ENCODE results near the gene TGIF2. TPM values are rescaled to one million over a fixed set of nuclear protein-coding genes. Genes with fewer than 3 reads are reported as not detected.

Gene TGIF2
- total and polyA plus RNA-seq, 9 of the 15 experiments (the other 6 are each of a cell fraction or from before 2014, with no cell fraction given), result 6.8 to 27.8 (median 15.7) TPM

GRCh38 chr20:36573103-36573797, at the start of gene TGIF2 (continued):
- peak; percentile 87 for TF ChIP-seq HMGN3 (IDR thresholded peaks at IDR 0.05; ENCODE audit: borderline replicate concordance, extremely low read depth, insufficient read length, low read depth, low read length)
- TF ChIP-seq, protein P1, sequence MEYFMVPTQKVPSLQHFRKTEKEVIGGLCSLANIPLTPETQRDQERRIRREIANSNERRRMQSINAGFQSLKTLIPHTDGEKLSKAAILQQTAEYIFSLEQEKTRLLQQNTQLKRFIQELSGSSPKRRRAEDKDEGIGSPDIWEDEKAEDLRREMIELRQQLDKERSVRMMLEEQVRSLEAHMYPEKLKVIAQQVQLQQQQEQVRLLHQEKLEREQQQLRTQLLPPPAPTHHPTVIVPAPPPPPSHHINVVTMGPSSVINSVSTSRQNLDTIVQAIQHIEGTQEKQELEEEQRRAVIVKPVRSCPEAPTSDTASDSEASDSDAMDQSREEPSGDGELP (CRISPR knock-in tag; IDR thresholded peaks at IDR 0.05; ENCODE audit: borderline replicate concordance), result peak; percentile 42; the same call in 1 of the 2 replicates
- TF ChIP-seq RBFOX2 (IDR thresholded peaks at IDR 0.05; ENCODE audit: low read depth, low read length), result peak; percentile 83
- TF ChIP-seq FOSL1 (tag; conservative IDR thresholded peaks at IDR 0.05), result peak; percentile 44; the same call in 1 of the 2 replicates
- no peak for TF ChIP-seq ZNF311 (CRISPR knock-in tag; IDR thresholded peaks at IDR 0.05)
- peak; percentile 47; the same call in 1 of the 2 replicates for TF ChIP-seq HDAC8 (tag; IDR thresholded peaks at IDR 0.05)
- TF ChIP-seq FOXA3 (CRISPR knock-in tag; conservative IDR thresholded peaks at IDR 0.05 in 1 of 2, IDR thresholded peaks at IDR 0.05 in 1 of 2), result 0 out of 4 replicates have a peak, but pooled peaks of 1 of the 2 experiments have one; percentile 42
- no peak for TF ChIP-seq POLR3G (IDR thresholded peaks at IDR 0.05; ENCODE audit: extremely low read depth, insufficient read length, insufficient replicate concordance)
- 0 out of 2 replicates have a peak, but pooled peaks have one; percentile 29 for TF ChIP-seq ZNF740 (CRISPR knock-in tag; IDR thresholded peaks at IDR 0.05)
- TF ChIP-seq ZNF740 (tag; IDR thresholded peaks at IDR 0.05), result no peak; a peak in 1 of 4 replicates
- peak; percentile 70 for TF ChIP-seq CXXC5 (CRISPR knock-in tag; IDR thresholded peaks at IDR 0.05)
- peak; percentile 98 to 99 for TF ChIP-seq TEAD1 (CRISPR knock-in tag; IDR thresholded peaks at IDR 0.05)
- no peak for TF ChIP-seq RCOR1 (IDR thresholded peaks at IDR 0.05; ENCODE audit: borderline replicate concordance in 1 of 2, low read depth in 2 of 2, low read length in 2 of 2)
- 0 out of 2 replicates have a peak, but pooled peaks have one; percentile 23 for TF ChIP-seq ZNF431 (CRISPR knock-in tag; IDR thresholded peaks at IDR 0.05)
- TF ChIP-seq HDAC1 (IDR thresholded peaks at IDR 0.05), result 0 out of 4 replicates have a peak, but pooled peaks of 1 of the 2 experiments have one; percentile 24
- TF ChIP-seq, protein P2, sequence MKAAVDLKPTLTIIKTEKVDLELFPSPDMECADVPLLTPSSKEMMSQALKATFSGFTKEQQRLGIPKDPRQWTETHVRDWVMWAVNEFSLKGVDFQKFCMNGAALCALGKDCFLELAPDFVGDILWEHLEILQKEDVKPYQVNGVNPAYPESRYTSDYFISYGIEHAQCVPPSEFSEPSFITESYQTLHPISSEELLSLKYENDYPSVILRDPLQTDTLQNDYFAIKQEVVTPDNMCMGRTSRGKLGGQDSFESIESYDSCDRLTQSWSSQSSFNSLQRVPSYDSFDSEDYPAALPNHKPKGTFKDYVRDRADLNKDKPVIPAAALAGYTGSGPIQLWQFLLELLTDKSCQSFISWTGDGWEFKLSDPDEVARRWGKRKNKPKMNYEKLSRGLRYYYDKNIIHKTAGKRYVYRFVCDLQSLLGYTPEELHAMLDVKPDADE (conservative IDR thresholded peaks at IDR 0.05; ENCODE audit: control insufficient read depth, low read depth, low read length), result peak; percentile 51
- peak; percentile 36; the same call in 1 of the 2 replicates for TF ChIP-seq ZKSCAN8 (CRISPR knock-in tag; IDR thresholded peaks at IDR 0.05)
- TF ChIP-seq GABPA (tag; conservative IDR thresholded peaks at IDR 0.05; ENCODE audit: low read depth), result peak; percentile 86
- TF ChIP-seq SAP30 (IDR thresholded peaks at IDR 0.05; ENCODE audit: borderline replicate concordance, insufficient read depth, low read depth, low read length, poor library complexity, severe bottlenecking), result no peak
- peak; percentile 52; the same call in 1 of the 2 replicates for TF ChIP-seq GABPB1 (CRISPR knock-in tag; IDR thresholded peaks at IDR 0.05)
- no peak for TF ChIP-seq NELFE (IDR thresholded peaks at IDR 0.05; ENCODE audit: insufficient read depth, insufficient read length)
- TF ChIP-seq EP300 (IDR thresholded peaks at IDR 0.05; ENCODE audit: low read length), result no peak
- TF ChIP-seq, protein P3, sequence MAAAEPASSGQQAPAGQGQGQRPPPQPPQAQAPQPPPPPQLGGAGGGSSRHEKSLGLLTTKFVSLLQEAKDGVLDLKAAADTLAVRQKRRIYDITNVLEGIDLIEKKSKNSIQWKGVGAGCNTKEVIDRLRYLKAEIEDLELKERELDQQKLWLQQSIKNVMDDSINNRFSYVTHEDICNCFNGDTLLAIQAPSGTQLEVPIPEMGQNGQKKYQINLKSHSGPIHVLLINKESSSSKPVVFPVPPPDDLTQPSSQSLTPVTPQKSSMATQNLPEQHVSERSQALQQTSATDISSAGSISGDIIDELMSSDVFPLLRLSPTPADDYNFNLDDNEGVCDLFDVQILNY (CRISPR knock-in tag; IDR thresholded peaks at IDR 0.05), result no peak

Measured in K562 (cell line).